ENCODE measurements around the gene LRRK1.

DNA sequence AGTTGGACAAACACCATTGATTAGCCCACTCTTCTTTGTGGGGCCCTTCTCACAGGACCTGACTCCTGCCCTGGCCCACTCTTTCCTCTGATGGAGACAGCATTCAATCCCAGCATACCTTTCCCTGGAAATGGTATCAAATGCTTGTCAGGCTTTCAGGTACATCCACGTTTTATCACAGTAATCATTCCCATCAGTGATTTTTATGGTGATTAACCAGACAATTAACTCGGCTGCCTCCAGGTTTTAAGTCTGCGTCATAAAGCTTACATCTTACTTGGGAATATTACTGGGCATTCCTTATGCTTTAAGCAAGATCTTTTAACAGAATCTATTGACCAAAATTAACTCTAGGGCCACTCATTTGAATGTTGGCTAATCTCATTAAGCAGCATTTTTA, 33.4 kb downstream of the LRRK1 start:
- TF ChIP-seq, protein P1, sequence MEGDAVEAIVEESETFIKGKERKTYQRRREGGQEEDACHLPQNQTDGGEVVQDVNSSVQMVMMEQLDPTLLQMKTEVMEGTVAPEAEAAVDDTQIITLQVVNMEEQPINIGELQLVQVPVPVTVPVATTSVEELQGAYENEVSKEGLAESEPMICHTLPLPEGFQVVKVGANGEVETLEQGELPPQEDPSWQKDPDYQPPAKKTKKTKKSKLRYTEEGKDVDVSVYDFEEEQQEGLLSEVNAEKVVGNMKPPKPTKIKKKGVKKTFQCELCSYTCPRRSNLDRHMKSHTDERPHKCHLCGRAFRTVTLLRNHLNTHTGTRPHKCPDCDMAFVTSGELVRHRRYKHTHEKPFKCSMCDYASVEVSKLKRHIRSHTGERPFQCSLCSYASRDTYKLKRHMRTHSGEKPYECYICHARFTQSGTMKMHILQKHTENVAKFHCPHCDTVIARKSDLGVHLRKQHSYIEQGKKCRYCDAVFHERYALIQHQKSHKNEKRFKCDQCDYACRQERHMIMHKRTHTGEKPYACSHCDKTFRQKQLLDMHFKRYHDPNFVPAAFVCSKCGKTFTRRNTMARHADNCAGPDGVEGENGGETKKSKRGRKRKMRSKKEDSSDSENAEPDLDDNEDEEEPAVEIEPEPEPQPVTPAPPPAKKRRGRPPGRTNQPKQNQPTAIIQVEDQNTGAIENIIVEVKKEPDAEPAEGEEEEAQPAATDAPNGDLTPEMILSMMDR (IDR thresholded peaks at IDR 0.05), result no peak
- TF ChIP-seq EZH2 (IDR thresholded peaks at IDR 0.05), result no peak
- TF ChIP-seq EZH2phosphoT487 (IDR thresholded peaks at IDR 0.05), result no peak

Measured in neural progenitor cell (in vitro differentiated cells).